Lower leg skin (tissue), 4 donors: ENCODE measurements around the gene MYL12B. TPM values are rescaled to one million over a fixed set of nuclear protein-coding genes. Genes with fewer than 3 reads are reported as not detected.

Experiments
- DNase-seq, 2 donors: peaks; one replicate each; pipeline ENCODE4 v3.0.0-alpha.2; 2019; ENCODE audit warnings: low spot score in 2 of 2
- H3K4me3 ChIP-seq: fragments of 200-600 bp; sonication (generic); 2 replicates; pipeline ENCODE4 v1.5.1; 2017; ENCODE audit warnings: mild to moderate bottlenecking, low read depth; ENCODE audit not compliant: poor library complexity, severe bottlenecking
- CTCF ChIP-seq, 3 donors: fragments of 450-650 bp; IDR thresholded peaks; one replicate each; pipeline ENCODE4 v1.5.1; 2016; ENCODE audit warnings: antibody characterized with exemption in 3 of 3, mild to moderate bottlenecking in 3 of 3, moderate library complexity in 2 of 3
- POLR2A ChIP-seq, 2 donors: fragments of 450-650 bp; IDR thresholded peaks; one replicate each; pipeline ENCODE4 v1.6.1; 2016 to 2017; ENCODE audit warnings: antibody characterized with exemption in 2 of 2, mild to moderate bottlenecking in 1 of 2, moderate library complexity in 1 of 2
- WGBS, 2 donors: methylation state at CpG; one replicate each; pipeline ENCODE4 v1.1.5; 2018; 5-methylcytosine and 5-hydroxymethylcytosine counted together
- intact Hi-C: fragments of 100-400 bp; cut with DNase I; formaldehyde crosslinking; loops from one replicate; pipeline ENCODE4 v1.15.0; 2023; ENCODE audit warnings: low total_unique reads
- total RNA-seq, 4 donors: library from RNA; depleted of rRNA; stranded (reverse); fragments of >200 nt; gene quantifications; one replicate each; pipeline ENCODE4 v1.1.0, GENCODE V29; 2016

The MYL12B gene
- total RNA-seq, 4 donors from 2014 or later = 240 to 360 (median 286) TPM

- intact Hi-C loops = no loop called here
- 64 to 77% methylated on average over 1 of the region's 1 CpG for WGBS, 2 donors
- no peak for DNase-seq
- TF ChIP-seq CTCF (IDR thresholded peaks at IDR 0.05) = no peak
- TF ChIP-seq POLR2A (IDR thresholded peaks at IDR 0.05) = no peak
- H3K4me3 ChIP-seq = no peak overlapping the region
Observed at GRCh38 chr18:3223356-3223755, 38.6 kb upstream of the MYL12B start.

- intact Hi-C loops = no loop called here
- no peak overlapping the region for H3K4me3 ChIP-seq
- 75 to 93% methylated on average over 3 of the region's 3 CpGs for WGBS, 2 donors
- TF ChIP-seq CTCF (IDR thresholded peaks at IDR 0.05) (no peak), POLR2A (IDR thresholded peaks at IDR 0.05) (no peak)
- no peak for DNase-seq
Observed at GRCh38 chr18:3224223-3224622, 37.7 kb upstream of the MYL12B start.

- no peak overlapping the region for H3K4me3 ChIP-seq
- intact Hi-C loops = no loop called here
- no peak for TF ChIP-seq POLR2A (IDR thresholded peaks at IDR 0.05)
- TF ChIP-seq CTCF (IDR thresholded peaks at IDR 0.05) = no peak
- WGBS, 2 donors = 89 to 93% methylated on average over 3 of the region's 3 CpGs
- no peak for DNase-seq
Observed at GRCh38 chr18:3225588-3225987, 36.3 kb upstream of the MYL12B start.

- intact Hi-C loops = no loop called here
- no peak for DNase-seq
- no peak overlapping the region for H3K4me3 ChIP-seq
- no peak for TF ChIP-seq CTCF (IDR thresholded peaks at IDR 0.05)
- TF ChIP-seq POLR2A (IDR thresholded peaks at IDR 0.05) = no peak
- WGBS, 2 donors = 92% methylated on average over 6 of the region's 6 CpGs
Observed at GRCh38 chr18:3226048-3226447, 35.9 kb upstream of the MYL12B start.

GRCh38 chr18:3230401-3231334 lies 31.3 kb upstream of the MYL12B start:
- DNase-seq = no peak
- WGBS, 2 donors = 86% methylated on average over 9 of the region's 9 CpGs
- TF ChIP-seq POLR2A (IDR thresholded peaks at IDR 0.05) = no peak
- no peak for TF ChIP-seq CTCF (IDR thresholded peaks at IDR 0.05)
- intact Hi-C loops = no loop called here
- H3K4me3 ChIP-seq = no peak overlapping the region
